IgD-negative memory B cell (primary cell): Measurements from ENCODE around the gene SETD1B. TPM values are rescaled to one million over a fixed set of nuclear protein-coding genes. Genes with fewer than 3 reads are reported as not detected.

Experiments used
- polyA plus RNA-seq: library from polyadenylated mRNA; unstranded; fragments of 300-500 nt; fragmentation: Illumina TruSeq; gene quantifications from one replicate; pipeline ENCODE4 v1.2.3, GENCODE V29; 2021

SETD1B gene
- polyA plus RNA-seq, 1 donor from 2014 or later: 2.3 TPM

Other genes with a start within 250 kb of the SETD1B start
- 49.0 TPM for gene KDM2B, start 223.0 kb upstream of the SETD1B start, polyA plus RNA-seq
- 109 TPM for gene ORAI1, start 177.5 kb upstream of the SETD1B start, polyA plus RNA-seq
- 0.24 TPM for gene MORN3, start 134.4 kb upstream of the SETD1B start, polyA plus RNA-seq
- gene TMEM120B, start 91.3 kb upstream of the SETD1B start, polyA plus RNA-seq: 2.7 TPM
- 90.0 TPM for gene RHOF, start 10.3 kb upstream of the SETD1B start, polyA plus RNA-seq
- gene HPD, start 54.9 kb downstream of the SETD1B start, polyA plus RNA-seq: not detected
- 78.3 TPM for gene PSMD9, start 84.8 kb downstream of the SETD1B start, polyA plus RNA-seq
- gene CFAP251, start 114.6 kb downstream of the SETD1B start, polyA plus RNA-seq: not detected
- 18.7 TPM for gene BCL7A, start 217.9 kb downstream of the SETD1B start, polyA plus RNA-seq